Measurements from ENCODE around the gene KMT2C. TPM values are rescaled to one million over a fixed set of nuclear protein-coding genes. Genes with fewer than 3 reads are reported as not detected.
"Not testable (repeated sequence)": the region's sequence is repeated elsewhere in the genome, so short reads cannot be mapped to it uniquely, and the experiment has no call there.

KMT2C gene
- total RNA-seq, 1 donor from 2014 or later = 21.1 TPM

GRCh38 chr7:152292897-152293296 is 142.9 kb downstream of the KMT2C start:
- Histone ChIP-seq H3K36me3 (ENCODE audit: control insufficient read depth, insufficient read depth, low read length) (no peaks in the 10 kb centered on the region), H3K27me3 (ENCODE audit: control insufficient read depth, insufficient read depth, low read length) (no peaks in the 10 kb centered on the region), H3K4me3 (ENCODE audit: low read depth, low read length) (no peak overlapping the region)
- no peak for FAIRE-seq
- TF ChIP-seq, protein P1, sequence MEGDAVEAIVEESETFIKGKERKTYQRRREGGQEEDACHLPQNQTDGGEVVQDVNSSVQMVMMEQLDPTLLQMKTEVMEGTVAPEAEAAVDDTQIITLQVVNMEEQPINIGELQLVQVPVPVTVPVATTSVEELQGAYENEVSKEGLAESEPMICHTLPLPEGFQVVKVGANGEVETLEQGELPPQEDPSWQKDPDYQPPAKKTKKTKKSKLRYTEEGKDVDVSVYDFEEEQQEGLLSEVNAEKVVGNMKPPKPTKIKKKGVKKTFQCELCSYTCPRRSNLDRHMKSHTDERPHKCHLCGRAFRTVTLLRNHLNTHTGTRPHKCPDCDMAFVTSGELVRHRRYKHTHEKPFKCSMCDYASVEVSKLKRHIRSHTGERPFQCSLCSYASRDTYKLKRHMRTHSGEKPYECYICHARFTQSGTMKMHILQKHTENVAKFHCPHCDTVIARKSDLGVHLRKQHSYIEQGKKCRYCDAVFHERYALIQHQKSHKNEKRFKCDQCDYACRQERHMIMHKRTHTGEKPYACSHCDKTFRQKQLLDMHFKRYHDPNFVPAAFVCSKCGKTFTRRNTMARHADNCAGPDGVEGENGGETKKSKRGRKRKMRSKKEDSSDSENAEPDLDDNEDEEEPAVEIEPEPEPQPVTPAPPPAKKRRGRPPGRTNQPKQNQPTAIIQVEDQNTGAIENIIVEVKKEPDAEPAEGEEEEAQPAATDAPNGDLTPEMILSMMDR (IDR thresholded peaks at IDR 0.05; ENCODE audit: insufficient read depth, low read length, severe bottlenecking) = no peak
- DNase-seq (ENCODE audit: low read depth) = no peak

- not testable (repeated sequence) for H3K4me3 ChIP-seq (ENCODE audit: low read depth, low read length); H3K36me3 ChIP-seq (ENCODE audit: control insufficient read depth, insufficient read depth, low read length); H3K27me3 ChIP-seq (ENCODE audit: control insufficient read depth, insufficient read depth, low read length); DNase-seq (ENCODE audit: low read depth)
- peak; percentile 90 for FAIRE-seq
These were observed 148.8 kb downstream of the KMT2C start for GRCh38 chr7:152286972-152287371.

DNA sequence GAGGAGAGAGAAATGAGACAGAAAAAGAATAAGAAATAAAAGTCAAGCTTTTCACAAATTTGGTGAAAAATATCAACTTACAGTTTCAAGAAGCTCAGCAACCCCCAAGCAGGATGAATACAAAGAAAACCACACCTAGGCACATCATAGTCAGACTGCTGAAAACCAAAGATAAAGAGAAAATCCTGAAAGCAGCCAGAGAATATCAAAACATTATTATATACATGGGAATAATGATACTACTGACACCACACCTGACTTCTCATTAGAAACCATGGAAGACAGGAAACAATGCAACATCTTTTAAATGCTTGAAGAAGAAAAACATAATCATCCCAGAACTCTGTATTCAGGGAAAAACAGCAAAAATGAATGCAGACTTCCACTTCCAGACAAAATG is 149.6 kb downstream of the KMT2C start:
- H3K4me3 ChIP-seq (ENCODE audit: low read depth, low read length); DNase-seq (ENCODE audit: low read depth); H3K27me3 ChIP-seq (ENCODE audit: control insufficient read depth, insufficient read depth, low read length); H3K36me3 ChIP-seq (ENCODE audit: control insufficient read depth, insufficient read depth, low read length): not testable (repeated sequence)
- peak; percentile 18 for FAIRE-seq

- not testable (repeated sequence) for H3K27me3 ChIP-seq (ENCODE audit: control insufficient read depth, insufficient read depth, low read length); H3K4me3 ChIP-seq (ENCODE audit: low read depth, low read length); DNase-seq (ENCODE audit: low read depth); FAIRE-seq; H3K36me3 ChIP-seq (ENCODE audit: control insufficient read depth, insufficient read depth, low read length)
These were observed 150.8 kb downstream of the KMT2C start for GRCh38 chr7:152284998-152285397.

GRCh38 chr7:152277687-152278086 is 158.1 kb downstream of the KMT2C start:
- H3K27me3 ChIP-seq (ENCODE audit: control insufficient read depth, insufficient read depth, low read length); H3K4me3 ChIP-seq (ENCODE audit: low read depth, low read length); DNase-seq (ENCODE audit: low read depth); H3K36me3 ChIP-seq (ENCODE audit: control insufficient read depth, insufficient read depth, low read length); FAIRE-seq: not testable (repeated sequence)

DNA sequence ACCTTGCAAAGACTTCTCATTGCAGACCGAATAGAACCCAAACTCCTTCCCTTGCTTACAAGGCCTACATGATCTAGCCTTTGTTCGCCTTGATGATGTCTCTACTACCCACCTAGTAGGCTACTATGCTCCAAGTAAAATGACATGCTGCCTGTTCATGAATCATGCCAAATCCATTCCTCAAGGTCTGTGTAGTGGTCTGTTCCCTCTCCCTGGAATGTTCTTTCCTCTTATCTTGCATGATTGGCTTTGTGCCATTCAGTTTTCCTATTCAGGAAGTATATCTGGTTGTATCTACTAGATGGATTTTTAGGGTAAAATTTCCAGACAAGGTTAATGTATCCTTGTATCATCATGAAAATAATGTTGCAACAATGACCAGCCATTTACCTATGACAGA is 165.4 kb downstream of the KMT2C start:
- FAIRE-seq = peak; percentile 85
- DNase-seq (ENCODE audit: low read depth); H3K27me3 ChIP-seq (ENCODE audit: control insufficient read depth, insufficient read depth, low read length); H3K36me3 ChIP-seq (ENCODE audit: control insufficient read depth, insufficient read depth, low read length); H3K4me3 ChIP-seq (ENCODE audit: low read depth, low read length): not testable (repeated sequence)

DNA sequence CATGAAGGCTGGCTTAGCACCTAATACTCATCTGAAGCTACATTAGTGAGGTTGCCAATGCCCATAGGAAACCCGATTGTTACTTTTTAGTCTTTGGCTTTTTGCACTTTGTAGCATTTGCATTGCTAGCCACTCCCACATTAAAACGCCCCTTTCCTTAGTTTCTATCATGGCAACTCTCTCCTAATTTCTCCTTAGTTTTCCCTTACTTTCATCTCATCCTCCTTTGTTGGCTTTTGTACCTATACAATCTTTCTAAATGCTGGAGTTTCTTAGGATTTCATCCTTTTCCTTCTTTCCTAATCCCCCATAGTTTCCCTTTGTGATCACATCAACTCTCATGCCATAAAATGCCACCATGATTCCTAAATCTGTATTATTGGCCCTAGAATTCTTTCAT is 168.9 kb downstream of the KMT2C start:
- H3K36me3 ChIP-seq (ENCODE audit: control insufficient read depth, insufficient read depth, low read length); FAIRE-seq; DNase-seq (ENCODE audit: low read depth); H3K4me3 ChIP-seq (ENCODE audit: low read depth, low read length); H3K27me3 ChIP-seq (ENCODE audit: control insufficient read depth, insufficient read depth, low read length): not testable (repeated sequence)

GRCh38 chr7:152264915-152265314 is 170.9 kb downstream of the KMT2C start:
- H3K36me3 ChIP-seq (ENCODE audit: control insufficient read depth, insufficient read depth, low read length); H3K4me3 ChIP-seq (ENCODE audit: low read depth, low read length); DNase-seq (ENCODE audit: low read depth); H3K27me3 ChIP-seq (ENCODE audit: control insufficient read depth, insufficient read depth, low read length): not testable (repeated sequence)
- peak; percentile 52 for FAIRE-seq

DNA sequence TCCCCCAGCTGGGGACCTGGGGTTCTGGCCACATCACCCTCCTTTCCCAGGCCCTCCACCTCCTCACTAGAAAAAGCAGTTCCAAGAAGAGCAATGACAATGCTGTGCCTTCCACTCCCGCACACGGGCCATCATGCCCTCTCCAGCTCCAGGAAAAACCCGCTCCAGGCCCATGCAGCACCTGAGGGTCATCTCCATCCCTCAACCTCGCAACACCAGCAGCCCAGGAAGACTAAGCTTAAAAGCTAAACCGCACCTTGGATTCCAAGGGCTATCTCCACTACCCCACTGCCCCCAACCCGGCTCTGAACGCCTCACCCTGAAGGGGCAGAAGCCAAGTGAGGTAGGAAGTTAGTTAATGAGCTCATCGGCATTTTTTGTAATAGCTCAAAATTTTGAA is 173.7 kb downstream of the KMT2C start:
- not testable (repeated sequence) for H3K4me3 ChIP-seq (ENCODE audit: low read depth, low read length); FAIRE-seq; H3K27me3 ChIP-seq (ENCODE audit: control insufficient read depth, insufficient read depth, low read length); DNase-seq (ENCODE audit: low read depth); H3K36me3 ChIP-seq (ENCODE audit: control insufficient read depth, insufficient read depth, low read length)

DNA sequence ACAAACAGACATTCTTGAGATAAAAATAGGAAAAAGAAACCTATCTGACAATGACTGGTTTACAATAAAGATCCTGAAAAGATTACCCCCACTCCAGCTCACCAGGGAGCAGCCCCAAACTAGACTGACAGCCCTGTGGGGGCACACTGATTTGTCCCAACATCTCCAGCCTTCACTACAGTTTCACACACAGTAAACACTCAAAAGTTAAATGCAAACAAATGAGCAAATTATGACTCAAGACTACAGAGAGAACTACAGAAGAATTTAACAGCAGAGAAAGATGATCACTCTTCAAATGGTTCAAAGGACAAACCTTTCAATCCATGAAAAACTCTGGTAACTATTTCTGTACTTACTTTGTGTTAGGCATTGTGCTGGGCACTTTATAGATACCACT is 176.2 kb downstream of the KMT2C start:
- FAIRE-seq = peak; percentile 97
- not testable (repeated sequence) for H3K27me3 ChIP-seq (ENCODE audit: control insufficient read depth, insufficient read depth, low read length)

GRCh38 chr7:152247851-152248250 is 188.0 kb downstream of the KMT2C start:
- not testable (repeated sequence) for H3K27me3 ChIP-seq (ENCODE audit: control insufficient read depth, insufficient read depth, low read length); DNase-seq (ENCODE audit: low read depth); H3K4me3 ChIP-seq (ENCODE audit: low read depth, low read length); H3K36me3 ChIP-seq (ENCODE audit: control insufficient read depth, insufficient read depth, low read length)
- FAIRE-seq = peak; percentile 100

More for the DNA sequence above, 176.2 kb downstream of the KMT2C start:
- peak; percentile 47 for DNase-seq (ENCODE audit: low read depth)
- H3K36me3 ChIP-seq (ENCODE audit: control insufficient read depth, insufficient read depth, low read length); H3K4me3 ChIP-seq (ENCODE audit: low read depth, low read length): not testable (repeated sequence)

DNA sequence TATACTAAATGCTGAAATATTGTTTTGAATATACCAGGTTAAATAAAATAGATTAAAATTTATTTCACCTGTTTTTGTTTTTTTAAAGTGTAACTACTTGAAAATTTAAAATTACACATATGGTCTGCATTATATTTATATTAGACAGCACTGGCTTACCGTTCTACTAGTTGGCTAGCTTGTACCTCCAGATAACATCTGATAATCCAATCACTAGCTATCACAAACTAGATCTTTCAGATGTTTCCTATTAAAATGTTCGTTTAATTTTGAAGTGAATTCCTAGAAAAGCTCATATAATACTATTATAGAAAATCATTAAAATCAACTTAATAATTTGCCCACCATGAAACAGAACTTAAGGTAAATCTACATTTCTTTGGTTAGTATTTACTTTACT is 190.4 kb downstream of the KMT2C start:
- DNase-seq (ENCODE audit: low read depth); FAIRE-seq; H3K36me3 ChIP-seq (ENCODE audit: control insufficient read depth, insufficient read depth, low read length); H3K4me3 ChIP-seq (ENCODE audit: low read depth, low read length); H3K27me3 ChIP-seq (ENCODE audit: control insufficient read depth, insufficient read depth, low read length): not testable (repeated sequence)

DNA sequence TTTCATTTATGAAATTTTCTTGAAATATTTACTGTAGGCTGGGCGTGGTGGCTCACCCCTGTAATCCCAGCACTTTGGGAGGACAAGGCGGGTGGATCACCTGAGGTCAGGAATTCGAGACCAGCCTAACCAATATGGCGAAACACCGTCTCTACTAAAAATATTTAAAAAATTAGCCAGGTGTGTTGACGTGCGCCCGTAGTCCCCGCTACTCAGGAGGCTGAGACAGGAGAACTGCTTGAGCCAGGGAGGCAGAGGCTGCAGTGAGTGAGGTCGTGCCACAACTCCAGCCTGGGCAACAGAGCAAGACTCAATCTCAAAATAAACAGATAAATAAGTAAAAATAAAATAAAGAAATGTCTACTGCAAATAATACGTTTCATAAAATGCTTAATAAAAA is 192.3 kb downstream of the KMT2C start:
- not testable (repeated sequence) for H3K4me3 ChIP-seq (ENCODE audit: low read depth, low read length); H3K36me3 ChIP-seq (ENCODE audit: control insufficient read depth, insufficient read depth, low read length); DNase-seq (ENCODE audit: low read depth); FAIRE-seq; H3K27me3 ChIP-seq (ENCODE audit: control insufficient read depth, insufficient read depth, low read length)

- not testable (repeated sequence) for DNase-seq (ENCODE audit: low read depth); H3K36me3 ChIP-seq (ENCODE audit: control insufficient read depth, insufficient read depth, low read length); H3K27me3 ChIP-seq (ENCODE audit: control insufficient read depth, insufficient read depth, low read length); H3K4me3 ChIP-seq (ENCODE audit: low read depth, low read length); FAIRE-seq
These were observed 194.5 kb downstream of the KMT2C start for GRCh38 chr7:152241301-152241700.
